Measurements from ENCODE around the gene SRP68.

The SRP68 gene

DNA sequence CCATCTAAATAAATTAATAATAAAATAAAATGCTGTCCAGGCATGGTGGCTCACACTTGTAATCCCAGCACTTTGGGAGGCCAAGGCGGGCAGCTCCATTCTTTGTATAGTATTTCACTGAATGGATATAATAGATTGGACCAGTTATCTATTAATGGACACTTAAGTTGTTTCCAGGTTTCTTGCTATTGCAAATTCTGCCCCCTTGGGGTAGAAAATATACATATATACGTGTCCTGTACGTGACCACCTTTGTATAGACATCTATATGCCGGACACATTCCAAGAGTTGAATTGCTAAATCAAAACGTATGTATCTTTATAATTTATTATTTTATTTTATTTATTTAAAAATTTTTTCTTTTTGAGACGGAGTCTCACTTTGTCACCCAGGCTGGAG is 35.2 kb upstream of the SRP68 start:
- H3K4me3 ChIP-seq (ENCODE audit: low read length) = no peak overlapping the region
- TF ChIP-seq, protein P1, sequence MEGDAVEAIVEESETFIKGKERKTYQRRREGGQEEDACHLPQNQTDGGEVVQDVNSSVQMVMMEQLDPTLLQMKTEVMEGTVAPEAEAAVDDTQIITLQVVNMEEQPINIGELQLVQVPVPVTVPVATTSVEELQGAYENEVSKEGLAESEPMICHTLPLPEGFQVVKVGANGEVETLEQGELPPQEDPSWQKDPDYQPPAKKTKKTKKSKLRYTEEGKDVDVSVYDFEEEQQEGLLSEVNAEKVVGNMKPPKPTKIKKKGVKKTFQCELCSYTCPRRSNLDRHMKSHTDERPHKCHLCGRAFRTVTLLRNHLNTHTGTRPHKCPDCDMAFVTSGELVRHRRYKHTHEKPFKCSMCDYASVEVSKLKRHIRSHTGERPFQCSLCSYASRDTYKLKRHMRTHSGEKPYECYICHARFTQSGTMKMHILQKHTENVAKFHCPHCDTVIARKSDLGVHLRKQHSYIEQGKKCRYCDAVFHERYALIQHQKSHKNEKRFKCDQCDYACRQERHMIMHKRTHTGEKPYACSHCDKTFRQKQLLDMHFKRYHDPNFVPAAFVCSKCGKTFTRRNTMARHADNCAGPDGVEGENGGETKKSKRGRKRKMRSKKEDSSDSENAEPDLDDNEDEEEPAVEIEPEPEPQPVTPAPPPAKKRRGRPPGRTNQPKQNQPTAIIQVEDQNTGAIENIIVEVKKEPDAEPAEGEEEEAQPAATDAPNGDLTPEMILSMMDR (conservative IDR thresholded peaks at IDR 0.05; ENCODE audit: low read depth, low read length) = peak; percentile 30
- no peak for DNase-seq (ENCODE audit: low read depth)

- TF ChIP-seq, protein P1 (conservative IDR thresholded peaks at IDR 0.05; ENCODE audit: low read depth, low read length) = no peak
- no peak overlapping the region for H3K4me3 ChIP-seq (ENCODE audit: low read length)
- no peak for DNase-seq (ENCODE audit: low read depth)
These were observed 34.4 kb upstream of the SRP68 start for GRCh38 chr17:76106703-76107102.

DNA sequence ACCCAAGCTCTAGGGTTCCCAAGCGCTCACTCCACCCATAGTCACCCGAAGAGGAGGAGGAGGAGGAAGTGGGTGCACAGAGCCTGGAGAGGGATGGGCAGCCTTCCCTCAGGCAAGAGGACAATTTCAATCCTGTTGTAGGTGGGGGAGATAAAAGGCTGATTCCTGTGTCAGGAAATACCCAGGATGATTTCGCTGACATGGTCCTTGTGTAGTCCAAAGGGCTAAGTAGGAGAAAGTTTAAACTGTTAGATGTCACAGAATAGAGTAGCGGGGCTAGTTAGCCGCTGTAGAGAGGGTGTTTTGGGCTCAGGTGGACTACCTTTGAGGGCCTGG is 32.5 kb upstream of the SRP68 start:
- no peak for DNase-seq (ENCODE audit: low read depth)
- no peak overlapping the region for H3K4me3 ChIP-seq (ENCODE audit: low read length)
- TF ChIP-seq, protein P1 (conservative IDR thresholded peaks at IDR 0.05; ENCODE audit: low read depth, low read length) = no peak

GRCh38 chr17:76104140-76104895 is 32.0 kb upstream of the SRP68 start:
- peak overlapping the region; percentile 90 for H3K4me3 ChIP-seq (ENCODE audit: low read length)
- DNase-seq (ENCODE audit: low read depth) = no peak
- TF ChIP-seq, protein P1 (conservative IDR thresholded peaks at IDR 0.05; ENCODE audit: low read depth, low read length) = no peak

DNA sequence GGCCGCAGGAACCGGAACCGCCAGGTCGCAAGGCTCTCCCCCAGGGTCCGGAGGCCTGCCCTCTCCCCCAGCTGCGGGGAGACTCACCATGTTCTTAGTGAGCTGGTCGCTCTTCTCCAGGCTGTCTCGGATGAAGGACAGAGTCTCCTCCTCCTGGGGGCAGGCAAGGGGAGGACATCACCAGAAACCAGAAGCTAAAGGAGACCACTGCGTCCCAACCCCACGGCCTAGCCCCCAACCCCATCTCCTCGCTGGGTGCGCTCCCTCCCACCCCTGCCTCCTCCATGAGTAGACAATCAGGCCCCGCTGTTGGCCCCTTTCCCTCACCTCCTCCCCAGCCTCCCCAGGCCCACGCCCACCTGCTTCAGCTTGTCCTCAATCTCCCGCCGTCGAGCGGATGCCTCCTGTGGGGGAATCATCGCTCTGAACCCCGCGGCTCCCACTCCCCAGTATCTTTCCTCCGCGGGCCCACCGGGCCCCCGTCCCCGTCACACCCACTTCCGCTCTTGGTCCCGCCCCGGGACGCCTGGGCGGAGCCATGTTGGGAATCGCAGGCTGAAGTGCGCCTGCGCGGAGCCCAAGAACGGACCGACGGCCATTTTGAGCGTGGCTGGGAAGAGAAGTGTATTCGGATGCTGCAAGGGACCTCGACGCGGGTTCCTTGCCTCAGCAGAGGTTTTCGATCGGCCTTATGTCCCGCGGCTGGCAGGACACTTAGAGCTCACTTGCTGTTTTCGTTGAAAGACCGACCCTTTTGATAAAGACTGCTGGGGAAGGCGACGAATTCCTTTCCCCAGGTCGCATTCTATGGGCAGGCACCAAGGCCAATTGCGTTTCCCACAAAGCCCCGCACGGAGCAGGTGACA is 31.2 kb upstream of the SRP68 start, which contains the start of gene EXOC7:
Gene EXOC7 (minus strand): TSS at position 514 of the 866 bp plus-strand sequence. CDS start 95 bp downstream, at position 419.
- TF ChIP-seq, protein P1 (conservative IDR thresholded peaks at IDR 0.05; ENCODE audit: low read depth, low read length) = peak; percentile 9
- DNase-seq (ENCODE audit: low read depth) = peak; percentile 51
- H3K4me3 ChIP-seq (ENCODE audit: low read length) = peak within 1 kb of the TSS; percentile 90

DNA sequence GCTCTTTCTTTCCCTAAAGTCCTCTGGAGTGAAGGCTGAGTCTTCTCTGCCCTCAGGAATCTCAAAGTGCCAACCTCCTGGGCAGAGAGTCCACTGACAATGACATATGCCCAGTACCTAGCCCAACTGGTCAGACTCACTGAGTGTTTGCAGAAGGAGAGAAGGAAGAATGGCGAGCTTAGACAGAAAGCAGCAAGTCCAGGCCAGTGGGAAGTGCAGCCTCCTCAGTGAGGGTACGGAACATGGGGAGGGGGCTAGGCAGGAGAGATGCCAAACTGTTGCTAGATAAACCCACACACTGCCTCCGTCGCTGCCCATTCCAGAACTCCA is 30.6 kb upstream of the SRP68 start:
- peak overlapping the region; percentile 90 for H3K4me3 ChIP-seq (ENCODE audit: low read length)
- DNase-seq (ENCODE audit: low read depth) = no peak
- TF ChIP-seq, protein P1 (conservative IDR thresholded peaks at IDR 0.05; ENCODE audit: low read depth, low read length) = no peak
